ENCODE data around the gene MS4A15.

DNA sequence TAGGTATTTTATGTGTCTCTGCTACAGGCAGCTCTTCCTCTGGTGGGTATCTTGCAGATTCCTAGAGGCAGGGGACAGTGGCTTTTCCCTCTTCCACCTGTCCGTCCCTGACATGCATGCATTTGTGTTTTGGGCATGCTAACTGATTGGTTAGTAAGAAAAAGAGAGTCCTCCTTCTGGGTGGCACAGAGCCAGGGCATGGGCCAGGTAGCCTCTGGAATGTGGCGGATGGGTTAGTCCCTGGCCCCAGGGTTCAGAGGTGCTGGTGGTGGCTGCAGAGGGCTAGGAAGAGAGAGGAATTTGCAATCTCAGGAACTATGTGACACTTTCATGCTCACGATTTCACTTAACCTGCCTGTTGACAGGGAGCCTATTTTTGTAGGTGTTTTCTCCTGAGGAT, 5.8 kb upstream of the MS4A15 start:
- TF ChIP-seq CTCF (IDR thresholded peaks at IDR 0.05; ENCODE audit: insufficient read depth, low read length) (no peak), POLR2AphosphoS5 (IDR thresholded peaks at IDR 0.05; ENCODE audit: low read depth) (no peak)
